OCI-LY3 (cell line): ENCODE data around the gene PMFBP1.

ENCODE experiments used
- H2AFZ ChIP-seq: fragments of 200-600, 300-600 bp; shearing (Covaris generic); 2 replicates; pipeline ENCODE4 v1.6.0; 2014; ENCODE audit warnings: antibody characterized with exemption, low read depth, low read length
- H3K27ac ChIP-seq: fragments of 200-600, 300-600 bp; sonication (generic); 2 replicates; pipeline ENCODE4 v1.5.1; 2014; ENCODE audit warnings: mild to moderate bottlenecking, low read length, moderate library complexity, mixed read lengths
- H3K27me3 ChIP-seq: fragments of 200-600, 300-600 bp; sonication (generic); 2 replicates; pipeline ENCODE4 v1.6.1; 2014; ENCODE audit warnings: low read depth, low read length, mixed read lengths
- H3K36me3 ChIP-seq: fragments of 200-600, 300-600 bp; sonication (generic); replicated peaks from 2 replicates; pipeline ENCODE3; 2014; ENCODE audit warnings: low read depth, low read length, mixed read lengths
- H3K4me1 ChIP-seq: fragments of 300-600, 200-600 bp; sonication (generic); 2 replicates; pipeline ENCODE4 v1.6.1; 2014; ENCODE audit warnings: low read length, mixed read lengths
- H3K4me2 ChIP-seq: fragments of 200-600, 300-600 bp; sonication (generic); 2 replicates; pipeline ENCODE4 v1.6.1; 2014; ENCODE audit warnings: low read length, mixed read lengths
- H3K4me3 ChIP-seq: fragments of 300-600, 200-600 bp; sonication (generic); 2 replicates; pipeline ENCODE4 v1.5.1; 2014; ENCODE audit warnings: antibody characterized with exemption, mild to moderate bottlenecking, low read length, moderate library complexity
- H3K79me2 ChIP-seq: fragments of 300-600, 200-600 bp; shearing (Covaris generic); 2 replicates; pipeline ENCODE4 v1.6.1; 2014; ENCODE audit warnings: mild to moderate bottlenecking, low read length, mixed read lengths
- H3K9ac ChIP-seq: fragments of 300-600, 200-600 bp; shearing (Covaris generic); 2 replicates; pipeline ENCODE4 v1.6.0; 2014; ENCODE audit warnings: mild to moderate bottlenecking, low read length, moderate library complexity
- H3K9me3 ChIP-seq: fragments of 200-600, 300-600 bp; shearing (Covaris generic); 2 replicates; pipeline ENCODE4 v1.6.1; 2014; ENCODE audit warnings: low read length, mixed read lengths; ENCODE audit not compliant: insufficient read depth
- H4K20me1 ChIP-seq: fragments of 200-600, 300-600 bp; sonication (generic); 2 replicates; pipeline ENCODE4 v1.6.1; 2016; ENCODE audit warnings: low read length, mixed read lengths; ENCODE audit not compliant: insufficient read depth
- CTCF ChIP-seq: fragments of 200-600, 300-600 bp; sonication (generic); IDR thresholded peaks from 2 replicates; pipeline ENCODE4 v1.5.1; 2014; ENCODE audit warnings: antibody characterized with exemption, low read length, low read depth
- EZH2phosphoT487 ChIP-seq: fragments of 200-600 bp; shearing (Covaris generic); IDR thresholded peaks from 2 replicates; pipeline ENCODE4 v1.6.1; 2018; ENCODE audit warnings: antibody characterized with exemption, mixed run types, low read depth

Gene PMFBP1

DNA sequence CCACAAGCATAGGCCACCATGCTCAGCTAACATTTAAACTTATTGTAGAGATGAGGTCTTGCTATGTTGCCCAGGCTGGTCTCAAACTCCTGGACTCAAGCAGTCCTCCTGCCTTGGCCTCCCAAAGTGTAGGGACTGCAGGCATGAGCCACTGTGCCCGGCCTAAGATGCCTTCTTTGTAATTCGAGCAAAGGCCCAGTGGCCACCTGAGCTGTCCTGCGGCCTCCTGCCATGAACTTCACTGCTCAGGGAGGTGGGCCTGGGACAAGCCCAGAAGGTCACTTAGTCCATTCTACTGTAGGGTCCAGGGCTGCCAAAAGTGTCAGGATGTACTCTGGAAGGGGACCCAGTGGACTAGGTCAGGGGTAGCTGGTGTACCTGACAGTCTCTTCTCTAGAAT lies 47.8 kb downstream of the PMFBP1 start:
- Histone ChIP-seq H3K36me3 (no peaks in the 10 kb centered on the region), H2AFZ (no peak overlapping the region; the same call in 1 of the 2 replicates), H3K9ac (no peak overlapping the region), H3K27me3 (no peaks in the 10 kb centered on the region), H3K79me2 (no peaks in the 10 kb centered on the region), H3K27ac (no peak overlapping the region), H3K4me2 (no peak overlapping the region), H3K4me1 (peaks cover 7% of the 10 kb centered on the region; the same call in 1 of the 2 replicates), H3K4me3 (no peak overlapping the region), H3K9me3 (no peaks in the 10 kb centered on the region), H4K20me1 (no peaks in the 10 kb centered on the region)
- no peak for TF ChIP-seq EZH2phosphoT487
- TF ChIP-seq CTCF = no peak

DNA sequence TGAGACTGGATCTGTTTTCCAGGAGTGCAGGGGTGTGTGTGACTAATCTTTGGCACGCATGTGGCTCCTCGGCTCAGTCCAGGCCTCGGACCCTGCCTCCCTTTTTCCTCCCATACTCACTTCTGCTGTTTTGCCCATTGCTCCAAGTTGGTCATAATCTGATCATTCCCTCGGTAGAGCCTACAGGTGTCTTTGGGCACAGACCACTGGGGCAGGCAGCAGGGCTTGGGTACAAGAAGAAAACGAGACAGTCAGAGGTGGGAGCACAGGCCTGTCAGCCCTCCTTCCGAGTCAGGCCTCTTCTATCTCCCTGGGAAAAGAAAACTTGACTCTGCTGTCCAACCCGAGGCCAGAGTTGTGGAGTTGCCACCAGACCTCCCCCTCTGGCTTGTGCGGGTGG lies 48.5 kb downstream of the PMFBP1 start:
- no peak for TF ChIP-seq CTCF
- no peak for TF ChIP-seq EZH2phosphoT487
- no peak overlapping the region for H3K27ac ChIP-seq
- H2AFZ ChIP-seq = no peak overlapping the region

DNA sequence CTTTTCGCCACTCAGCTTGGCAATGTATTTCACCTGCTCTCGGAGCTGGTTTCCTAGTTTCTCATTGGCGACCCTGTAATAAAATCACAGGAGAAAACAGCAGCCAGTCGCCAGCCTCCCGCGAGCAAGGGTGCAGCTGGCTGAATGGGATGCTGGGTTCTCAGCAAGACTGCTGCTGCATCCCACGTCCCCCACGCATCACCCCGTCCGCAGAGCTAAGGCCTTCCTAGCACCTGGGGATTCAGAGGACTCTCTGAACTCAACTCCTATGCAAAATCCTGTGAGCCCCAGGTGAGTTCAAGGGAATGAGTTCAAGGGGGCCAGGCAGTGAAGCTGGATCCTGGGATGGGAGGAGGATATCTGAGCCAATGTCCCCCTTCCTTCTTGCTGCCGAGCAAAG lies 49.0 kb downstream of the PMFBP1 start:
- H3K27ac ChIP-seq = no peak overlapping the region
- no peaks in the 10 kb centered on the region for H4K20me1 ChIP-seq
- H3K36me3 ChIP-seq = no peaks in the 10 kb centered on the region
- H3K79me2 ChIP-seq = no peaks in the 10 kb centered on the region
- no peaks in the 10 kb centered on the region for H3K9me3 ChIP-seq
- no peaks in the 10 kb centered on the region for H3K27me3 ChIP-seq
- TF ChIP-seq CTCF (no peak), EZH2phosphoT487 (no peak)
- H3K4me1 ChIP-seq = peaks cover 7% of the 10 kb centered on the region; the same call in 1 of the 2 replicates
- no peak overlapping the region for H3K4me2 ChIP-seq
- H3K9ac ChIP-seq = no peak overlapping the region
- H3K4me3 ChIP-seq = no peak overlapping the region
- H2AFZ ChIP-seq = no peak overlapping the region

More for the DNA sequence above, 48.5 kb downstream of the PMFBP1 start:
- H4K20me1 ChIP-seq = no peaks in the 10 kb centered on the region
- H3K4me1 ChIP-seq = peaks cover 7% of the 10 kb centered on the region; the same call in 1 of the 2 replicates
- H3K9me3 ChIP-seq = no peaks in the 10 kb centered on the region
- no peak overlapping the region for H3K4me2 ChIP-seq
- no peak overlapping the region for H3K9ac ChIP-seq
- H3K36me3 ChIP-seq = no peaks in the 10 kb centered on the region
- no peaks in the 10 kb centered on the region for H3K27me3 ChIP-seq
- no peak overlapping the region for H3K4me3 ChIP-seq
- H3K79me2 ChIP-seq = no peaks in the 10 kb centered on the region

GRCh38 chr16:72122308-72122707 lies 49.6 kb downstream of the PMFBP1 start:
- Histone ChIP-seq H4K20me1 (no peaks in the 10 kb centered on the region), H3K79me2 (no peaks in the 10 kb centered on the region), H2AFZ (no peak overlapping the region), H3K27ac (no peak overlapping the region), H3K9ac (no peak overlapping the region), H3K9me3 (no peaks in the 10 kb centered on the region), H3K36me3 (no peaks in the 10 kb centered on the region), H3K27me3 (no peaks in the 10 kb centered on the region), H3K4me1 (peaks cover 7% of the 10 kb centered on the region; the same call in 1 of the 2 replicates), H3K4me3 (no peak overlapping the region), H3K4me2 (no peak overlapping the region)
- no peak for TF ChIP-seq CTCF
- TF ChIP-seq EZH2phosphoT487 = no peak
